A549 (cell line): ENCODE measurements around the gene DDB1. TPM values are rescaled to one million over a fixed set of nuclear protein-coding genes. Genes with fewer than 3 reads are reported as not detected.

Source experiments
- ATAC-seq, 2 experiments: fragments of 200-7000 bp in 1 of 2; fragments of >200 bp in 1 of 2; cut with Nextera tagmentation in 1 of 2; cut with Tn5 transposase in 1 of 2; 3 replicates each; pipeline versions ENCODE4 v1.8.0 to v1.9.1; 2018 to 2020; ENCODE audit warnings: mild to moderate bottlenecking in 1 of 2, moderate library complexity in 1 of 2
- CTCF ChIA-PET: fragments of 300-600 bp; sonication (Branson Sonifier 250); formaldehyde crosslinking; extraction: SDS; loops from one replicate; lab custom pipeline; 2021; ENCODE audit warnings: antibody characterized with exemption, inconsistent platforms; lab: Yijun Ruan, JAX
- POLR2A ChIA-PET: fragments of 350-600 bp; formaldehyde crosslinking; extraction: SDS; loops from one replicate; lab custom pipeline; 2021; ENCODE audit warnings: antibody characterized with exemption, inconsistent platforms; lab: Yijun Ruan, JAX
- DNase-seq, 2 experiments: peaks; one replicate each; pipeline versions ENCODE4 v3.0.0 to v3.0.0-alpha.2; 2011 to 2016; ENCODE audit warnings: low read depth in 1 of 2, low spot score in 1 of 2
- FAIRE-seq: peaks from 2 replicates; lab custom pipeline; 2011; peaks lifted over from hg19 to GRCh38; lab: Jason Lieb, UNC
- H3K27ac ChIP-seq, 2 experiments: fragments of >200 bp; sonication (Bioruptor Twin); formaldehyde crosslinking; 3 replicates each; pipeline ENCODE4 v1.5.1; 2016 to 2017
- H3K4me1 ChIP-seq: fragments of >200 bp; sonication (Bioruptor Twin); formaldehyde crosslinking; 3 replicates; pipeline ENCODE4 v1.6.1; 2016
- H3K4me2 ChIP-seq: fragments of >200 bp; sonication (Bioruptor Twin); formaldehyde crosslinking; 3 replicates; pipeline ENCODE4 v1.6.1; 2016
- H3K4me3 ChIP-seq: fragments of >200 bp; sonication (Bioruptor Twin); formaldehyde crosslinking; 3 replicates; pipeline ENCODE4 v1.5.1; 2016
- H3K9me3 ChIP-seq: fragments of >200 bp; sonication (Bioruptor Twin); formaldehyde crosslinking; 3 replicates; pipeline ENCODE4 v1.6.1; 2016
- BCL3 ChIP-seq: fragments of >200 bp; sonication (Bioruptor Twin); formaldehyde crosslinking; IDR thresholded peaks from 3 replicates; pipeline ENCODE4 v1.6.1; 2016
- CBX8 ChIP-seq: fragments of 200-600 bp; sonication (generic); IDR thresholded peaks from 2 replicates; pipeline ENCODE4 v1.6.1; 2016
- CEBPB ChIP-seq, 2 experiments: fragments of >200 bp in 1 of 2; sonication (Bioruptor Twin) in 1 of 2; formaldehyde crosslinking in 1 of 2; IDR thresholded peaks; 2 replicates each; pipeline ENCODE4 v1.6.1; 2012 to 2016
- CHD4 ChIP-seq: fragments of 200-600 bp; sonication (generic); IDR thresholded peaks from 2 replicates; pipeline ENCODE4 v1.6.1; 2016; ENCODE audit warnings: antibody characterized with exemption, mild to moderate bottlenecking, borderline replicate concordance
- EHF ChIP-seq: fragments of 250-450 bp; sonication (Bioruptor Pico); IDR thresholded peaks from 2 replicates; pipeline ENCODE4 v1.5.0; 2020; ENCODE audit warnings: mild to moderate bottlenecking
- EHMT2 ChIP-seq: fragments of 200-600 bp; sonication (generic); IDR thresholded peaks from 2 replicates; pipeline ENCODE4 v1.6.1; 2016; ENCODE audit warnings: antibody characterized with exemption, low read depth, mild to moderate bottlenecking, moderate library complexity
- ELK1 ChIP-seq: fragments of 150-350 bp; IDR thresholded peaks from 2 replicates; pipeline ENCODE4 v1.6.1; 2014; ENCODE audit warnings: low read depth, mild to moderate bottlenecking, low read length
- EP300 ChIP-seq, 2 experiments: fragments of >200 bp; sonication (Bioruptor Twin); formaldehyde crosslinking; IDR thresholded peaks; 2 replicates in 1 of 2; 3 replicates in 1 of 2; pipeline ENCODE4 v1.6.1; 2016 to 2017
- FOXS1 ChIP-seq: fragments of 250-450 bp; sonication (Bioruptor Pico); IDR thresholded peaks from 2 replicates; pipeline ENCODE4 v1.5.0; 2020; ENCODE audit warnings: mild to moderate bottlenecking, moderate library complexity
- HEYL ChIP-seq: fragments of 250-450 bp; sonication (Bioruptor Pico); IDR thresholded peaks from 2 replicates; pipeline ENCODE4 v1.8.0; 2021; ENCODE audit warnings: mild to moderate bottlenecking, moderate library complexity
- HMGXB4 ChIP-seq: fragments of 250-450 bp; sonication (Bioruptor Pico); IDR thresholded peaks from 2 replicates; pipeline ENCODE4 v1.5.0; 2021; ENCODE audit warnings: mild to moderate bottlenecking, moderate library complexity, borderline replicate concordance
- HOXA7 ChIP-seq: fragments of 250-450 bp; sonication (Bioruptor Pico); IDR thresholded peaks from 2 replicates; pipeline ENCODE4 v1.5.0; 2020; ENCODE audit warnings: mild to moderate bottlenecking, moderate library complexity
- HOXB13 ChIP-seq: fragments of 250-450 bp; sonication (Bioruptor Pico); IDR thresholded peaks from 2 replicates; pipeline ENCODE4 v1.5.0; 2020; ENCODE audit warnings: low read depth, mild to moderate bottlenecking, moderate library complexity
- HOXB5 ChIP-seq: fragments of 250-450 bp; sonication (Bioruptor Pico); IDR thresholded peaks from 2 replicates; pipeline ENCODE4 v1.5.0; 2020; ENCODE audit warnings: mild to moderate bottlenecking, moderate library complexity
- JUN ChIP-seq, 2 experiments: fragments of >200 bp; sonication (Bioruptor Twin); formaldehyde crosslinking; IDR thresholded peaks; 2 replicates in 1 of 2; 3 replicates in 1 of 2; pipeline ENCODE4 v1.6.1; 2016 to 2017
- JUNB ChIP-seq: fragments of >200 bp; sonication (Bioruptor Twin); formaldehyde crosslinking; IDR thresholded peaks from 2 replicates; pipeline ENCODE4 v1.6.1; 2016
- KDM1A ChIP-seq: fragments of 200-600 bp; sonication (generic); IDR thresholded peaks from 2 replicates; pipeline ENCODE4 v1.6.1; 2016; ENCODE audit warnings: low read depth, mild to moderate bottlenecking
- KDM5A ChIP-seq: fragments of 200-600 bp; sonication (generic); IDR thresholded peaks from 2 replicates; pipeline ENCODE4 v1.6.1; 2016; ENCODE audit warnings: antibody characterized with exemption, mild to moderate bottlenecking
- MAX ChIP-seq: IDR thresholded peaks from 2 replicates; pipeline ENCODE4 v1.6.1; 2012
- NFE2L2 ChIP-seq: fragments of 150-350 bp; conservative IDR thresholded peaks from 2 replicates; pipeline ENCODE4 v1.6.1; 2014; ENCODE audit warnings: low read length
- POLR2A ChIP-seq: IDR thresholded peaks from 2 replicates; pipeline ENCODE4 v1.6.1; 2012; ENCODE audit warnings: mild to moderate bottlenecking, low read length
- USF2 ChIP-seq: fragments of 450-650 bp; IDR thresholded peaks from 2 replicates; pipeline ENCODE4 v1.6.1; 2014; ENCODE audit warnings: antibody characterized with exemption
- ZNF302 ChIP-seq: fragments of 250-450 bp; sonication (Bioruptor Pico); IDR thresholded peaks from 2 replicates; pipeline ENCODE4 v1.9.0; 2021; ENCODE audit warnings: inconsistent platforms, mild to moderate bottlenecking, moderate library complexity
- ZSCAN20 ChIP-seq: fragments of 250-450 bp; sonication (Bioruptor Pico); IDR thresholded peaks from 2 replicates; pipeline ENCODE4 v1.8.0; 2022; ENCODE audit warnings: mild to moderate bottlenecking, moderate library complexity
- WGBS: methylation state at CpG from one replicate; pipeline ENCODE4 v1.1.6; 2017; ENCODE audit errors: missing lambda C conversion rate; 5-methylcytosine and 5-hydroxymethylcytosine counted together
- polyA plus RNA-seq, 4 experiments: library from polyadenylated mRNA; depleted of rRNA in 3 of 4; stranded (reverse); fragments of >200 nt; fragmentation: RNase III in 1 of 4; extraction: RNeasy Plus Mini Kit Qiagen cat#74134 plus additional on column Dnase treatment in 1 of 4; gene quantifications; 2 replicates in 3 of 4; 3 replicates in 1 of 4; pipeline ENCODE4 v1.2.3, GENCODE V29; 2011 to 2017

DDB1 gene
- polyA plus RNA-seq, 2 of the 4 experiments (the other 2 are of a cell fraction), result 149 to 222 TPM

GRCh38 chr11:61345170-61345610, 12.3 kb upstream of the DDB1 start:
- no peak overlapping the region for H3K27ac ChIP-seq
- no peak overlapping the region for H3K4me2 ChIP-seq
- DNase-seq, result no peak
- FAIRE-seq, result no peak
- WGBS, result 93% methylated on average over 3 of the region's 4 CpGs
- no peaks in the 10 kb centered on the region for H3K9me3 ChIP-seq
- ATAC-seq, result peak in 1 of 2 experiments; percentile 12; a peak in 3 of 6 replicates
- ChIA-PET POLR2A (interaction anchor here (1.2 to 4.8 kb wide), 2 partner anchors 9 to 17 kb away, joined by 3 to 22 read pairs; partner anchors contain the start of genes CYB561A3 and TMEM138), CTCF (interaction anchor here (0.8 to 33.1 kb wide), 3 partner anchors 9 to 41 kb away, joined by 3 to 521 read pairs (median 10); partner anchors contain the start of gene TMEM216)
- TF ChIP-seq ZSCAN20 (CRISPR knock-in tag) (no peak), EHF (CRISPR knock-in tag) (no peak), EHMT2 (no peak), CHD4 (no peak), HOXB5 (CRISPR knock-in tag) (no peak), FOXS1 (no peak), HOXB13 (CRISPR knock-in tag) (no peak)
- H3K4me3 ChIP-seq, result no peak overlapping the region
- no peaks in the 10 kb centered on the region for H3K4me1 ChIP-seq

GRCh38 chr11:61343792-61344745, 11.2 kb upstream of the DDB1 start:
- Histone ChIP-seq H3K4me2 (no peak overlapping the region), H3K4me1 (no peaks in the 10 kb centered on the region), H3K27ac (no peak overlapping the region), H3K4me3 (no peak overlapping the region), H3K9me3 (no peaks in the 10 kb centered on the region)
- no peak for FAIRE-seq
- ChIA-PET CTCF (interaction anchor here (0.8 to 33.1 kb wide), 3 partner anchors 8 to 42 kb away, joined by 3 to 521 read pairs (median 10); partner anchors contain the start of gene TMEM216), POLR2A (interaction anchor here (1.2 to 4.8 kb wide), 2 partner anchors 7 to 18 kb away, joined by 3 to 22 read pairs; partner anchors contain the start of genes CYB561A3 and TMEM138)
- no peak for ATAC-seq
- WGBS, result 93% methylated on average over 29 of the region's 29 CpGs
- DNase-seq, result no peak
- no peak for TF ChIP-seq CEBPB (IDR thresholded peaks at IDR 0.05)
- no peak for TF ChIP-seq FOXS1
- TF ChIP-seq CBX8, result no peak
- no peak for TF ChIP-seq BCL3
- no peak for TF ChIP-seq EP300 (IDR thresholded peaks at IDR 0.05)
- no peak for TF ChIP-seq ELK1
- no peak for TF ChIP-seq HEYL (CRISPR knock-in tag)
- no peak for TF ChIP-seq HMGXB4
- TF ChIP-seq KDM5A, result no peak
- no peak for TF ChIP-seq NFE2L2
- TF ChIP-seq KDM1A, result no peak
- TF ChIP-seq JUN (IDR thresholded peaks at IDR 0.05), result no peak
- no peak for TF ChIP-seq HOXA7 (CRISPR knock-in tag)
- TF ChIP-seq MAX, result no peak
- no peak for TF ChIP-seq USF2
- TF ChIP-seq ZNF302 (CRISPR knock-in tag), result no peak
- no peak for TF ChIP-seq JUNB
- TF ChIP-seq POLR2A, result no peak
- TF ChIP-seq HOXB13 (CRISPR knock-in tag), result no peak
